HL-60/S4 treated with phorbol 12-myristate 13-acetate at 8.2 ng/mL for 4 days and 3 days (cell line): ENCODE data around the gene STK39.

ENCODE experiments used
- in situ Hi-C: fragments of 300-500 bp; cut with MboI; formaldehyde crosslinking; loops from 2 replicates; pipeline ENCODE4 v1.15.0; 2022; ENCODE audit warnings: low sequenced_read_pairs

Gene STK39

GRCh38 chr2:168185583-168186274 is 61.7 kb downstream of the STK39 start:
- in situ Hi-C loops: no loop called here

GRCh38 chr2:168184681-168185513 is 62.5 kb downstream of the STK39 start:
- in situ Hi-C loops: no loop called here

- in situ Hi-C loops: no loop called here
These were observed 63.9 kb downstream of the STK39 start for GRCh38 chr2:168183308-168183997.

DNA sequence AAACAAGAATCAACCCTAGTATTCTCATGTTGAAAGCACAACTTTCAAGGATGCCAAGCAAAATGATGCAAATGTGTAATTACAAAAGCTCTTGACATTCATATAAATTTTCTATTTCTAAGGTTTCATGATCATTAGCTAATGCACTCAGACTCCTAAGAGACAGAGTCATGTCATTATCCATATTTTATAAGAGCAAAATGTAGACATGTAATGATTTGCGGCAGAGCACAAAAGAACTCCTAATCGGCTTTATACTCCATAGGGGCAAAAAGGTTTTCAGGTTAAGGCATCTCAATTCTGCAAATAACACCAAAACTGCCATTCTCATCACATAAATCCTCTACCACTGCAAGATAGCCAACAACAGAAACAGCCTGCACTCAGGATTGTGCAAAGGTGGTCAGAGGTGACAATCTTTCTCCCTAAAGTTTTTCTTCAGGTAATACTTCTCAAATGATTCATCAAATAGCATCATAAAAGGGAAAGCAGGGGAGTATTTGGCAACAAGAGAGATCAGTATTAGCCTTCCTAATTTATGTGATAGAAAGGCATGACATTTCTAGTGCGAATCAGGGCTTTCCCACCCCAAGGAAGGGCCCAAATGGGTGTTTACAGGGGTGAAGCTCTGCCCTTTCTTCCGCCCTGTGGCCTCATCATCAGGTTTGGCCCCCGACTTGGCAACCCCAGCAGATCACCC is 64.7 kb downstream of the STK39 start:
- in situ Hi-C loops: no loop called here

GRCh38 chr2:168181825-168182224 is 65.6 kb downstream of the STK39 start:
- in situ Hi-C loops: no loop called here

DNA sequence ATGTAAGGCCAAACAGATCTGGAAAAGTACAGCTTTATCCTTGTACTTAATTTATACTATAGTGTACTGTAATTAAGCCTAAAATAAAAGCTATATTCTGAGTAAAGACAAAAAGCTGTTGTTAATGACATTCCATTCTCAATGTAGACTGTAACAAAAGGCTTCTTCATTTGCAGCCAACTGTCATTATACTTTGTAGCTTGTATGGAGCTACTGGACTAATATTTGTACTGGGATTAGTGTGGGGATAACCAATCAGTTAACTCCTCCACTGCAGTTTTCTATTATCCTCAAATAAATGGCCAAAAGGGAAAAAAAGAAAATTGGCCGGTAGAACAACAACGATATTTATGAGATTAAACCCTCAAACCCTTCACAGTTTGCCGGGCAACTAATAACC is 66.5 kb downstream of the STK39 start:
- in situ Hi-C loops: no loop called here

DNA sequence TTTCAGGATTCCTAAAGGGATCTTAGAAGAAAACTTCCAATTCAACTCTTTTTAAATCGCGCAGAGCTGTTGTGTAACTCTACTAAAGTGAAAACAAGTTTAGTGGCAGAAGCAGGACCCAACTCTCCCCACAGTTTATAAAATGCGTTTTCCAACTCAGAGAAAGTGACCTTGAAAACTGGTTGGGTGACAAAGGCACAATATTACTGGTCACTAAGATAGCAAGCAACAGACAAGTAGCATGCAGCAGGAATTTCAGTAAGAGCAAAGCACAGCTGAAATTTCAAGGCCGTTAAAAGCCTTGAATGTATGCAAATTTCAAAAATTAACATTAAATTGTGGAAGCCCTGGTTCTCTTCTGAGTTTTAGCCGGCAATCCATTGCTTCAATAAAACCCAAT is 66.9 kb downstream of the STK39 start:
- in situ Hi-C loops: no loop called here

DNA sequence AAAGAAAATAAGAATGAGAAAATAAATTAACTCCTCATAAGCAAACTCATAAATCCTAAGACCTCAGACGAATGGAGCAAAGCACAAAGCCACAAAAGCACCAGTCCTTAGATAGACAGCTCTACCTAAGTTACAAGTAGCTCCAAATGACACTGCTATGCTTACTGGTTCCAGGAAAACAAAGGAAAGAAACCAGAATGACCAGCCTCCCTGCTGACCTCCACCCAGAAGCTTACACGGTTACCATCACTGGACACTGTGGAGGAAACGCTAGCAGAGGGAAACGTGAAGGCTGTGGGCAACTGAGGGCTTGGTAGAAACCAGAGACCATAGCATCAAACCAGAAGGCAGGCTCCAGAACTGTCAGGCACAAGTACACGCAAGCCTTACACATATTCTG is 67.8 kb downstream of the STK39 start:
- in situ Hi-C loops: no loop called here

DNA sequence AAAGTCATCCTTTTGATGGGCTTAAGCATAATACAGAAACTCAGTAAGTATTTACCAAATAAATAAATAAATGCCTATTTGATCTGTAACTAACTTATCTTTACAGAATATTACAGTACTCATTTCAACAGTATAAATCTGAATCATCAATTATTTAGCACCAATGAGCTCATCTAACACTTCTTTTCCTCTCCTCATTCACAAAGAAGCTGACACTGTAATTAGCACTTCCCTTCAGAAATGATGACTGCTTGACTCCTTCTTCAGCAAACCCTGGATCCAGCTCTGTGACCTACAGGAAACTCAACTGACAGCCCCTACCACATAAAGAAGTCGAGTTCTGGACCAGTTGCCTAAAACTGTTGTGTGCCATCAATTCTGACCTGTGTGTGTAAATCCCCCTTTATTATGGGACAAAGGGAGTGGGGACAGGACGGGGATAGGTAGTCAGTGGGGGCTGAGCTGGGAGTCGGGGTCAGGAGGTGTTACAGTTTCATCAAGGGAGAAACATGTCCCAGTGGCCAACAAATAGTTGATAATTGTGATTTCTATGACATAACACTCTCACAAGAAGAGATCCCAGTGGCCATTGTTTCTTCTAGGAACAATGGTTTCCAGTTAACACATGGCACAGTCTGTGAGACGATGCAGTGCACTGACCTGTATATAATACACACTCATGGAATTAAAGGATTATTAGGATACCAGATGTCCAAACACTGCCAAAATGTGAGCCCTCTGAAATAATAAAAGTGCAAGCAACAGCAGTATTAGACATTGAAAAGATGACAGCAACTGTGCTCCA is 68.7 kb downstream of the STK39 start:
- in situ Hi-C loops: no loop called here

DNA sequence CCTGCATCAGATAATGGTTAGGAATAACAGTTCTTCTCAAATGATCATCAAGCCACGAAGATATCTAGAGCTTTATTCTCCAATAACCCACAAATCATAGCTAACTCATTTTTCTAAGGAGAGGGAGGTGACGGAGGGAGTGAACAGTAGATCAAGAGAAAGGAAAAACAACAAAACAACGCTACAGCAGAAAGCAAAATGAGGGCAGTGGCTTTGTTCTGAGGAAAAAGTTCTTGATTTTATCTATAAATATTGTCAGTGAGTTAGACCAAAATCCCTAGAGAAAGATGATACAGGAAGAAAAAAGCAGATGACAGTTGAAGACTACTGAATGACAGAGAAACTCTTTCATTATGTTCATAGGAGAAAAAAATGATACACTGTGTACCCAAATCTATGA is 71.0 kb downstream of the STK39 start:
- in situ Hi-C loops: no loop called here

- in situ Hi-C loops: no loop called here
These were observed 71.9 kb downstream of the STK39 start for GRCh38 chr2:168175469-168175868.

DNA sequence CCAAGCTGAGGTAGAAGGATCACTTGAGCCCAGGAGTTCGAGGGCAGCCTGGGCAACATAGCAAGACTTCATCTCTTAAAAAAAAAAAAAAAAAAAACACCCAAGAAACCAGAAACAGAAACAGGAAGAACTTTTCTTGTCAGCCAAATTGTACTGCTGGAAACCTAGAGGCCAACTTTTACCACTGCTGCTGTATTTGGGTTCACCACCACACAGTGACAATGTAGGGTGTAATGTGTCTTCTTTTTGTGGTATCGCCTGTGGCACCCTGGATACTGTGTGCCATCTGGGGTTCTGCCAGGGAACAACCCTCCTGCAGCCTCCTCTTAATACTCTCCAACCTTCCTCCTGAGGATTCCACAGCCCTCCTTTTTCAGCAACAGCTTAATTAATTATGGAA is 72.6 kb downstream of the STK39 start:
- in situ Hi-C loops: no loop called here

GRCh38 chr2:168172071-168172470 is 75.3 kb downstream of the STK39 start:
- in situ Hi-C loops: no loop called here

GRCh38 chr2:168171059-168171762 is 76.2 kb downstream of the STK39 start:
- in situ Hi-C loops: no loop called here

DNA sequence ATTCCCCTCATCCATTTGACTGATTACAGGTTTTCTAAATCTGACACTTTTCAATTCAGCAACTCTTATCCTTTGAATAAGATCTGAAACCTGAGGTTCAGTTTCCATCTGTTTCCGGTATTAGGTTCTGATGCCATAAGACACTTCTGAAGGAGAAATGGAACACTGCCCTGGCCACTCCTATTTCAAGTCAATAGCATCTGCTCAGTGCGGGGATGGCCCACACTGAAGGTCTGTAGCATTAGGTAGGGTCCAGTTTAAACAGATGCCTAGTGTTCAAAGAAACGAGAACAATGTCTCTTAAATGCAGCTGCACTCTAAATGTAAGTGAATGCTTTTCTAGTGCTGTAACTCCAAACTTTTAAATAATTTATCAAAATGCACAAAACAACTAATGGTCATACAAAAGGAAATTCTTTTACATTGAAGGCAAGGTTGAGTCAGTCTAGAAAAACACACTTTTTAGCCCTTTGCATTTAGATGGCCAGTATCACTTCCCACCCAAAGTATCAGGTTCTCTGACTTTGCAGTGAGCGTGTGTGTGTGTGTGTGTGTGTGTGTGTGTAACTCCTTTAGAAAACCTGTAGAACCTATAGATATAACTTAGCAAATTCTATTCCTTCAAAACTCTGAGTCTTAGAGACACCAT is 78.2 kb downstream of the STK39 start:
- in situ Hi-C loops: no loop called here

- in situ Hi-C loops: no loop called here
These were observed 79.7 kb downstream of the STK39 start for GRCh38 chr2:168167511-168168263.

DNA sequence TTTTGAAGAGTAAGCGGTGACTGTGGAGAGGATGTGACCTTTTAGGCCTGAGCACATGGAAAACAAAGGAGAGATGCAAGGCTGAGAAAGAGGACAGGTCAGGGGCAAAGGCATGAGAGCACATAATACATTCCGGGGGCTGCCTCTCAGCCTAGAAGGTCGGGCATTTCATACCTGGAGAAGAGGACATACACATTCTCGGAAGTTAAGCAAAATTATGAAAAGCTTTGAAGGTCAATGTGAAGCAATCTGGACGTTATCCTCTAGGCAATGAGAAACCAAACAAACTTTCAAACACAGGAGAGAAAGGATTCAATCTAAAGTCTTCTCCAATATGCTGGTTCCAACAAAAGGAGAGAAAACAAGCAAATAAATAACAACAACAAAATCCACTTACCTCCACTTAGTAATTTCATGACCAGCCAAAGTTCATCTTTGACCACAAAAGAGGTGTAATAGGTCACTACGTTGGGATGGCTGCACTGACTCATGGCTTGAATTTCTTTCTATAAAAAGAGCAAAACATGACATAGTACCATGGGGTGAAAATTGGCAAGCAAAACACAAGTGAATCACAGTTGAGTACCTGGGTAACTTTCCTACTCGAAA is 80.4 kb downstream of the STK39 start:
- in situ Hi-C loops: no loop called here
